Muscle of leg (tissue), 11 donors: Measurements from ENCODE around the gene KRT20. TPM values are rescaled to one million over a fixed set of nuclear protein-coding genes. Genes with fewer than 3 reads are reported as not detected.
"Not testable (repeated sequence)": the region's sequence is repeated elsewhere in the genome, so short reads cannot be mapped to it uniquely, and the experiment has no call there.

ENCODE experiments used
- DNase-seq: peaks from one replicate; pipeline ENCODE4 v3.0.0; 2013
- H3K27ac ChIP-seq: one replicate; pipeline ENCODE4 v1.5.1; 2013; ENCODE audit warnings: mild to moderate bottlenecking, low read length, control low read depth
- H3K27me3 ChIP-seq: one replicate; pipeline ENCODE4 v1.6.1; 2013; ENCODE audit warnings: low read length; ENCODE audit not compliant: control insufficient read depth, insufficient read depth
- H3K36me3 ChIP-seq: one replicate; pipeline ENCODE4 v1.6.1; 2013; ENCODE audit warnings: low read length; ENCODE audit not compliant: control insufficient read depth, insufficient read depth
- H3K4me1 ChIP-seq: one replicate; pipeline ENCODE4 v1.6.1; 2013; ENCODE audit warnings: low read length; ENCODE audit not compliant: control insufficient read depth, insufficient read depth
- H3K4me3 ChIP-seq: one replicate; pipeline ENCODE4 v1.5.1; 2013; ENCODE audit warnings: low read length, control low read depth
- H3K9me3 ChIP-seq: replicated peaks from 2 replicates; pipeline ENCODE4 v1.6.1; 2013; ENCODE audit warnings: low read depth, low read length; ENCODE audit not compliant: control insufficient read depth
- WGBS: methylation state at CpG from one replicate; pipeline ENCODE4 v1.1.5; 2013; ENCODE audit warnings: missing lambda C conversion rate; ENCODE audit not compliant: insufficient coverage; 5-methylcytosine and 5-hydroxymethylcytosine counted together
- polyA plus RNA-seq, 8 donors: library from polyadenylated mRNA; unstranded; fragments of 120-200 nt; gene quantifications; one replicate each; pipeline versions ENCODE4 v1.2.1 to v1.2.3, GENCODE V29; 2013; ENCODE audit warnings: inconsistent platforms in 1 of 8, low replicate concordance in 1 of 8; ENCODE audit not compliant: insufficient read length in 8 of 8, insufficient read depth in 1 of 8
- total RNA-seq: library from RNA; stranded (reverse); fragments of 120-200 nt; gene quantifications from one replicate; pipeline ENCODE4 v1.2.4, GENCODE V29; 2013

KRT20 gene
- total and polyA plus RNA-seq, 9 donors = 0.13 to 0.59 (median 0.35) TPM; not detected in 5

DNA sequence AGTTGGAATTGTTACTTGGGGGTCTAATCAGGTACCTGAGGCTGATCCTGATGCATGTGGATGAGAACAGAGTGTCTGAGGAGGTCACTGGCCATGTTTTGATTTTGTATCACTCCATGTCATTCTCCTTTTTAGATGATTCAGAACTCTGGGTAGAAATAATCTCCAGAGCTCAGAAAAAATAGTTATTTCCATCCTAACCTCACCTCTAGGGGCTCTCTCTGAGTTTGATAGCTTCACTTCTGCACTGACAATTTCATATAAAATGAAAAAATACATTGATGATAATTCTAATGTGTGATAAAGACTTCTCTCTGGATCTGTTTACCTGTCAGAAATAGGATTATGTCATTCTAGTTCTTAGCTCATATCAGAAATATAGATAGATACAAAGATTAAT lies 11.8 kb downstream of the KRT20 start:
- H3K36me3 ChIP-seq = no peaks in the 10 kb centered on the region
- peaks cover 4% of the 10 kb centered on the region for H3K27me3 ChIP-seq
- no peak for DNase-seq
- H3K4me3 ChIP-seq = no peak overlapping the region
- no peak overlapping the region for H3K27ac ChIP-seq
- no peaks in the 10 kb centered on the region for H3K9me3 ChIP-seq
- H3K4me1 ChIP-seq = no peaks in the 10 kb centered on the region

DNA sequence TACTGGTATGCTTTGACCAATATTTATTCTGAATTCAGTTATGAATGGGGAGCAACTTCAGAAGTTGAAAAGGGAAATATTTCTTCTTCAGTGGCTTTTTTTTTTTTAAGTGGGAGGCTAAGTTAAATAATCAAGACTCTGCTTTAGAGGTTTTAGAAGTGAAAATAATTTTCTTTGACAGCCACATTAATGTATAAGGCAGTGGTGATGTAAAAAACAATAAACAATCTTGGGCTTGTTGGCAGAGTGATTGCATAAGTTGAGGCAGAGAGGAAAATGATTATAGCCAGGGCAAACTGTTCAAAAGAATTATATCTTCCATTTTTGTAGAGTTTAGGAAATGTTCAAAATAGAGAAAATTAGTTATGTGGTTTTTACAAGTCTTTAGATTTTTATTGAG lies 12.6 kb downstream of the KRT20 start:
- H3K9me3 ChIP-seq = no peaks in the 10 kb centered on the region
- no peak overlapping the region for H3K27ac ChIP-seq
- H3K4me3 ChIP-seq = no peak overlapping the region
- DNase-seq = no peak
- no peaks in the 10 kb centered on the region for H3K4me1 ChIP-seq
- H3K36me3 ChIP-seq = no peaks in the 10 kb centered on the region
- peaks cover 4% of the 10 kb centered on the region for H3K27me3 ChIP-seq

DNA sequence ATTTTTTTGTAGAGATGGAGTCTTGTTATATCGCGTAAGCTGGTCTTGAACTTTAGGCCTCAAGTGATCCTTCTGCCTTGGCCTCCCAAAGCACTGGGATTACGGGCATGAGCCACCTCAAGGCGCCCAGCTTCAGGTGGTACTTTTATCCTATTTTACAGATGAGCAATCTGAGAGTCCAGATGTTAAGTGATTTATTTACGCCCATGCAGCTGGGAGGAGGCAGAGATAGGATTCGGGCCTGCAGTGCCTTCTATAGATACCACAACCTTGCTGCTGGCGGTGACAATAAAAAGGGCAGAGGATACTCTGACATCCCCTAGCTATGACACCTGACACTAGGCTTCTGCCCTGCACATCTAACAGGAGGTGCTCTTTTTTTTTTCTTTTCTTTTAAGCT lies 13.7 kb downstream of the KRT20 start:
- WGBS = 100% methylated on average over 1 of the region's 7 CpGs
- Histone ChIP-seq H3K36me3 (no peaks in the 10 kb centered on the region), H3K9me3 (no peaks in the 10 kb centered on the region), H3K27ac (no peak overlapping the region), H3K27me3 (peaks cover 6% of the 10 kb centered on the region), H3K4me3 (no peak overlapping the region), H3K4me1 (peaks cover 3% of the 10 kb centered on the region)
- no peak for DNase-seq

DNA sequence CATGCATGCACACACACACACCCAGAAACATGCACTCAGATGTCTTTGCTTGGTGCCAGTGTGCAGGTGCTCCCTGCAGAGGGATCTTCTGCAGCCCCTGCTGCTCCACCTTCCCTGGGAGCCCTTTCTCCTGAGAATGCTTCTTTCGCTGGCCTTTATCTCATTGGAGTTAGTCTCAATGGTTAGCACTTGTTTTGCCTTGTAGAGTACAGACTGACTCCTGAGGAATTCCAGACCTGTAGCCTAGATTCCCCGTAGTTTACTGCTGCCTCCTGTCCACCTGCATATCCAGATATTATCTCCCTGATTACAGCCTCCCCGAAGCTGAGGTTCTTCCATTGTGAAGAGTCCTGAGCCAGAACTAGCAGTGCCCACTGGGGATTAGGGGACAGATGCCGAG lies 14.9 kb downstream of the KRT20 start:
- H3K4me3 ChIP-seq = no peak overlapping the region
- H3K27ac ChIP-seq = no peak overlapping the region
- peaks cover 6% of the 10 kb centered on the region for H3K27me3 ChIP-seq
- H3K4me1 ChIP-seq = peaks cover 3% of the 10 kb centered on the region
- no peaks in the 10 kb centered on the region for H3K9me3 ChIP-seq
- 100% methylated on average over 1 of the region's 4 CpGs for WGBS
- no peak for DNase-seq
- no peaks in the 10 kb centered on the region for H3K36me3 ChIP-seq

DNA sequence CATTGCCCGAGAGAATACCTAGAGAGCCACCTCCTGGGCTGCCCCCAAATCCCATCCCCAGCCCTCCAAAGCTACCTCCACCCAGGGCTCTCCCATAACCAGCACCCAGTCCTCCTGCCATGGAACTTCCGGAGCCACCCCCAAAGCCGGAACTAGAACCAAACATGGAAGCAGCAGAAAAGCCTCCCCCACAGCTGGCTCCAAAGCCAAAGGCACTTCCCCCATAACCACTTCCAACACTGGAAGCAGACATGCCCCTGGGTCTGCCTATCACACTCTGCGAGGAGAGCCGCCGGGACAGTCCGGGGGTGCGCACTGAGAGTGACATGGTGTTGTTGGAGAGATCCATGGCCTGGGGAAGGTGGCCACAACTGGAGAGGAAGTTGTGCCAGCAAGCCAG lies 18.2 kb downstream of the KRT20 start, which contains the start of gene KRT12:
Gene KRT12, minus strand, starts transcription at position 386 of the 400 bp plus-strand sequence. Its CDS starts 37 bp downstream, at position 349.
- H3K27me3 ChIP-seq = peaks cover 13% of the 10 kb centered on the region
- H3K9me3 ChIP-seq = no peaks in the 10 kb centered on the region
- H3K4me1 ChIP-seq = peaks cover 3% of the 10 kb centered on the region
- H3K4me3 ChIP-seq = no peak within 1 kb of the TSS
- H3K27ac ChIP-seq = no peak within 1 kb of the TSS
- no peak for DNase-seq
- no peaks in the 10 kb centered on the region for H3K36me3 ChIP-seq
- 93% methylated on average over 3 of the region's 8 CpGs for WGBS

DNA sequence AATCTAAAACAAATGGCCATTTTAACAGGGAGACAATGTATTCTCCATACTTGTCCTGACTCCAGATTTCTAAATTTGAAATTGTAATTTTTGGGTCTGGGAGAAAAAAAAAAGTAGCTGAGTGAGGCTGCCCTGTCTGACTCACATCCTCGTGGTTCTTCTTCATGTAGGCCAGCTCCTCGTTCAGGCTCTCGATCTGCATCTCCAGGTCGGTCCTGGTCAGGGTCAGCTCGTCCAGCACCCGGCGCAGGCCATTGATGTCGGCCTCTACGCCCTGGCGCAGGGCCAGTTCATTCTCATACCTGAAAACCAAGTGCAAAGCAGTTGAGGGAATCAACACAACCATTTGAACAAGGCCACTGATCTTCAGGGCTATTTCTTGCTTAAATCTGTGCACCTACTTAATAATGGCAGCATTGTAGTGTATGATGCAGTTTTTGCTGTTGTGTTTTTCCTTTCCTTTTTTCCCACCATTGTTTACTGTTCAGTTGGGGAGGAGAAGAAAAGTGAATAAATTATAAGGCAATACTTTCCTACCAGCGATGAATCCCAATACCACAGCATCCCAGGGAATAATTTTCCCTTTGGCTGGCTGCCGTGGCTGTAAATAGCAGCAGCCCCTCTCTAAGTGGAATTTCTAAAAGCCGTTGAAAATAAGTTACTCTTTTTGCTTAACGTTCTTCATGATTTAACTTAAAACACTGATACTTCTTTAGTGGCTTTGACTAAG lies 20.2 kb downstream of the KRT20 start:
- Histone ChIP-seq H3K27me3 (peaks cover 9% of the 10 kb centered on the region), H3K4me1 (peaks cover 3% of the 10 kb centered on the region), H3K36me3 (no peaks in the 10 kb centered on the region), H3K27ac (no peak overlapping the region), H3K4me3 (no peak overlapping the region), H3K9me3 (no peaks in the 10 kb centered on the region)
- peak; percentile 61 for DNase-seq
- 96% methylated on average over 10 of the region's 14 CpGs for whole genome bisulfite sequencing

DNA sequence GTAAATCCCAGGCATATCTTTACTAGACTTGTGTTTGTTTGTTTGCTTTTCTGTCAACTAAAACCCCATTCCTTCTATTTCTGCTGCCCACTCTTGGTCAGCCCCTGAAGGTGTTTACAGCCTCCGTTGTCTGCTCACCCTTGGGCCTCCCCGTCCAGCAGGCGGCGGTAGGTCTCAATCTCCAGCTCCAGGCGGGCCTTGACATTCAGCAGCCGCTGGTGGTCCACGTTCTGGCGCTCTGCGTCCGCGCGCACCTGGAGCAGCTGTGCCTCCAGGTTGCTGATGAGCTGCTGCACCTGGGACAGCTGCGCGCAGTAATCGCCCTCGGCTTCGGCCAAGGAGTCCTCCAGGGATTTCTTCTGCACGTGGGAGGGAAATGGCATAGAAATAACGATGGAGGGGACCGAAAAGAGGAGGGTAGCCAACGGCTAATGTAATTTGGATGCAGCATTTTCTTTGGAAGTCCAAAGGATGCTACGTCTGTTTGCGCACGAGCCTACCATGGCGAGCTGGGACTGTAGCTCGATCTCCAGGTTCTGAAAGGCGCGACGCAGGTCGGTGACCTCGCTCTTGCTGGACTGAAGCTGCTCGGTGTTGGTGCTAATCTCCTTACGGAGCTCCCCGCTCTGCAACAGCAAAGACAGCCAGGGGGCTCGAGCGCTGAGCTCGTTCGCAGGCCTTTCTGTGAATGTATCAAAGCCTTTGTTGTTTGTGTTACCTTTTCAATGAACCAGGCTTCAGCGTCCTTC lies 21.9 kb downstream of the KRT20 start:
- H3K27me3 ChIP-seq = peaks cover 9% of the 10 kb centered on the region
- no peak overlapping the region for H3K4me3 ChIP-seq
- H3K27ac ChIP-seq = no peak overlapping the region
- H3K36me3 ChIP-seq = no peaks in the 10 kb centered on the region
- no peak for DNase-seq
- no peaks in the 10 kb centered on the region for H3K9me3 ChIP-seq
- 54% methylated on average over 39 of the region's 39 CpGs for WGBS
- peaks cover 3% of the 10 kb centered on the region for H3K4me1 ChIP-seq

DNA sequence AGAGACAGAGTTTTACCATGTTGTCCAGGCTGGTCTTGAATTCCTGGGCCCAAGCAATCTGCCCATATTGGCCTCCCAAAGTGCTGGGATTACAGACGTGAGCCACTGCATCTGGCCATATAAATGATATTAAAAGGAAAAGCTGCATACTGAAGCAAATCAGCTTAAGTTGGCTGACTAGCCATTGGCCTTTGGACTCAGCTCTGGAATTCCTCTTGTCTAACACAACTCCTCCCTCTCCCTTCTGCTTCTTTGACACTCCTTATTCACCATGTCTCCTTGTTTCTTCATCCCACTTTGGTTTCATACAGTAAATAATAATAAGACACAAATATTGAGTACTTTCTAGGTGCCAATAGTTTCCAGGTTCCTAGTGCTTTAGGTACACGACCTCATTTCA lies 25.5 kb downstream of the KRT20 start:
- peaks cover 7% of the 10 kb centered on the region for H3K27me3 ChIP-seq
- WGBS = no CpG with 5 or more reads among the region's 2 CpGs
- H3K27ac ChIP-seq = no peak overlapping the region
- no peak overlapping the region for H3K4me3 ChIP-seq
- no peaks in the 10 kb centered on the region for H3K36me3 ChIP-seq
- H3K4me1 ChIP-seq = no peaks in the 10 kb centered on the region
- no peaks in the 10 kb centered on the region for H3K9me3 ChIP-seq
- DNase-seq = peak; percentile 26

DNA sequence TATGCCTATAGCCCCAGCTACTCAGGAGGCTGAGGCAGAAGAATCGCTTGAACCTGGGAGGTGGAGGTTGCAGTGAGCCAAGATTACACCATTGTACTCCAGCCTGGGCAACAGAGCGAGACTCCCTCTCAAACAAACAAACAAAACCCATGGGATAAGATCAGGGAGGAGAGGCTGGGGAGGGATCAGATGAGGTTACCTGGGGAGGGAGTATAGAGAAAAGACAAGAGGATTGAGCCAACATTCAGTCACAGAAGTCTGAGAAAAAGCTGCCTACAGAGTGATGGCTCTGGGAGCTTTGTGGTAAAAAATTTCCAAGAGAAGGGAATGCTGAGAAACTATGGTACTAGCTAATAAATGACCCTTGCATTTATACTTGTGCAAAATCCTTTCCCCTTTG lies 26.4 kb downstream of the KRT20 start:
- not testable (repeated sequence) for H3K9me3 ChIP-seq, H3K27ac ChIP-seq, H3K4me1 ChIP-seq, DNase-seq, H3K4me3 ChIP-seq, H3K27me3 ChIP-seq, H3K36me3 ChIP-seq
- no CpG with 5 or more reads among the region's 2 CpGs for WGBS

DNA sequence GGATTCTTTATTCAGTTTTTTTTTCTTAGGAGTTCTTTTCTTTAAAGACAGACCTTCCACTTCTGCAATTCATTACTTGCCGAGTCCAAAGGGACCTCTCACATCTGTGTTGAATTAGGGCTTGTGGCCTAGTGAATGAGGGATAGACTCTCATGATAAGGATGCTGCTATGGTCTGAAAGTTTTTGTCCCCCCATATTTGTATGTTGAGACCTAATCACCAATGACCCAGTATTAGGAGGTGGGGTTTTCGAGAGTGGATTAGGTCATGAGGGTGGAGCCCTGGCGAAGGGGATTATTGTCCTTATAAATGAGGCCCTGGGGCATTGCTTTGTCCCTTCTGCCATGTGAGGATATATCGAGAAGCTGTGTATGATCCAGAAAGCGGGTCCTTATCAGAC lies 27.5 kb downstream of the KRT20 start:
- WGBS = 41% methylated on average over 4 of the region's 5 CpGs
- H3K4me3 ChIP-seq = no peak overlapping the region
- peak overlapping the region; percentile 47 for H3K27ac ChIP-seq

More for the DNA sequence above, 27.5 kb downstream of the KRT20 start:
- DNase-seq = peak; percentile 90
- Histone ChIP-seq H3K9me3 (no peaks in the 10 kb centered on the region), H3K27me3 (no peaks in the 10 kb centered on the region), H3K4me1 (no peaks in the 10 kb centered on the region), H3K36me3 (no peaks in the 10 kb centered on the region)
